Measurements from ENCODE around the gene SOCS3. TPM values are rescaled to one million over a fixed set of nuclear protein-coding genes. Genes with fewer than 3 reads are reported as not detected.
"Not testable (repeated sequence)": the region's sequence is repeated elsewhere in the genome, so short reads cannot be mapped to it uniquely, and the experiment has no call there.

The SOCS3 gene
- total RNA-seq, 2 experiments from 2014 or later = 150 to 162 TPM

DNA sequence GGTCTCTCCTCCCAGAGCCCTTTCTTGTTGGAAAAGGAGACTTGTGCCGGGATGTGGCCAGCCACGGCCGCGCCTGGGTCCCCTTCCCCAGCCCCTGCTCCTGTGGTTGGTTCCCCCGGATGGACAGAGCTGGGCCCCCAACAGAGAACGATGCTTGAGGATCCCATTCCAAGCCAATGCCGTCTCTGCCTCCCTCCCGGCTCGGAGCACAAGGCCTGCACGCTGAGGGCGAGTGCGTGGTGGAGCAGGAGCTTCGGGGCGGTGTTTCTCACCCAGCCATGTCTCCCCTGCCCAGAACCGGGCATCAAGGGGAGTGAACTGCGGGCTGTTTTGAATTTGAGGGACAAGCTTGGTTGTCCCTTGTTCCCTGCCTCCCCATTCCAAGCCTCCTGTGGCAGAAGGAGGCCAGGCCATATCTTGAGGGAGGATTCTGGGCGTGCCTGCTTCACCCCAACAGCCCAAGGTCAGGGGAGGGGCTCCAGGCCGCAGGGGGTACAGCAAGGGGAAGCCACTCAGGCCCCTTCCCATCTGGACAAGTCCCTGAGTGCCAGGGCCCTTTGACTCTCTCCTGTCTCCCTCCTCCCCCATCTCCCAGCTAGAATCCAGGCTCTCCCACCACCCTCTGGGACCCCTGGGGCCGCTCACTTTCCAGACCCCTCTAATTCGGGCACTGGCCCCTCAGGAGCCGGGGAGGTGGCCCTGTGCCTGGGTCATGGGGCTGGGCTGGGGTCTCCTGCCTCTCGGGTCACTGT lies 43.6 kb downstream of the SOCS3 start:
- no peak for ATAC-seq
- no peak for DNase-seq
- H3K9me3 Mint-ChIP-seq (ENCODE audit: low read depth) = no peaks in the 10 kb centered on the region
- CTCF ChIA-PET = interaction anchor here (1.0 to 2.1 kb wide), 4 partner anchors 13 to 62 kb away, joined by 3 to 6 read pairs (median 4); no protein-coding TSS in a partner anchor
- H3K36me3 Mint-ChIP-seq (ENCODE audit: low read depth) = no peaks in the 10 kb centered on the region
- peak overlapping the region; percentile 43 for H3K4me3 Mint-ChIP-seq
- H3K4me1 Mint-ChIP-seq = peaks cover 49% of the 10 kb centered on the region
- peak overlapping the region; percentile 74 for H3K27ac Mint-ChIP-seq
- intact Hi-C loops (cut with DNase I, micrococcal nuclease) = no loop called here
- peaks cover 2% of the 10 kb centered on the region for H3K27me3 Mint-ChIP-seq
- POLR2A ChIA-PET = interaction anchor here (0.6 to 1.0 kb wide), 3 partner anchors 29 to 1102 kb away, joined by 3 to 4 read pairs (median 3); partner anchors contain the start of gene PGS1

- H3K36me3 Mint-ChIP-seq (ENCODE audit: low read depth) = no peaks in the 10 kb centered on the region
- peaks cover 49% of the 10 kb centered on the region for H3K4me1 Mint-ChIP-seq
- peak overlapping the region; percentile 74 for H3K27ac Mint-ChIP-seq
- ChIA-PET CTCF (interaction anchor here (1.0 to 2.1 kb wide), 4 partner anchors 26 to 66 kb away, joined by 3 to 6 read pairs (median 4); no protein-coding TSS in a partner anchor), POLR2A (interaction anchor here (0.5 to 1.2 kb wide), 2 partner anchors 41 to 64 kb away, joined by 3 to 6 read pairs; no protein-coding TSS in a partner anchor)
- H3K4me3 Mint-ChIP-seq = peak overlapping the region; percentile 35
- intact Hi-C loops (cut with DNase I, micrococcal nuclease) = loop anchor here (1.0 to 2.0 kb wide), 3 partner anchors 41 to 69 kb away; no protein-coding TSS in a partner anchor
- peaks cover 2% of the 10 kb centered on the region for H3K27me3 Mint-ChIP-seq
- no peaks in the 10 kb centered on the region for H3K9me3 Mint-ChIP-seq (ENCODE audit: low read depth)
- ATAC-seq (peak; percentile 57), DNase-seq (peak; percentile 81)
These were observed 44.3 kb downstream of the SOCS3 start for GRCh38 chr17:78315355-78316114.

GRCh38 chr17:78314683-78315354 lies 45.1 kb downstream of the SOCS3 start:
- Mint-ChIP-seq H3K9me3 (ENCODE audit: low read depth) (no peaks in the 10 kb centered on the region), H3K27me3 (peaks cover 2% of the 10 kb centered on the region), H3K36me3 (ENCODE audit: low read depth) (no peaks in the 10 kb centered on the region), H3K4me1 (peaks cover 49% of the 10 kb centered on the region), H3K4me3 (peak overlapping the region; percentile 35), H3K27ac (peak overlapping the region; percentile 74)
- ATAC-seq (peak; percentile 17), DNase-seq (peak; percentile 66)
- POLR2A ChIA-PET = interaction anchor here (1.2 kb wide), 1 partner anchor 41 kb away, joined by 6 read pairs; no protein-coding TSS in a partner anchor
- CTCF ChIA-PET = interaction anchor here (0.6 to 2.1 kb wide), 9 partner anchors 26 to 663 kb away, joined by 3 to 6 read pairs (median 3); no protein-coding TSS in a partner anchor
- intact Hi-C loops (cut with DNase I, micrococcal nuclease) = loop anchor here (1.0 to 2.0 kb wide), 4 partner anchors 41 to 69 kb away; partner anchors contain the start of gene SOCS3 (in 1 of the 2)

DNA sequence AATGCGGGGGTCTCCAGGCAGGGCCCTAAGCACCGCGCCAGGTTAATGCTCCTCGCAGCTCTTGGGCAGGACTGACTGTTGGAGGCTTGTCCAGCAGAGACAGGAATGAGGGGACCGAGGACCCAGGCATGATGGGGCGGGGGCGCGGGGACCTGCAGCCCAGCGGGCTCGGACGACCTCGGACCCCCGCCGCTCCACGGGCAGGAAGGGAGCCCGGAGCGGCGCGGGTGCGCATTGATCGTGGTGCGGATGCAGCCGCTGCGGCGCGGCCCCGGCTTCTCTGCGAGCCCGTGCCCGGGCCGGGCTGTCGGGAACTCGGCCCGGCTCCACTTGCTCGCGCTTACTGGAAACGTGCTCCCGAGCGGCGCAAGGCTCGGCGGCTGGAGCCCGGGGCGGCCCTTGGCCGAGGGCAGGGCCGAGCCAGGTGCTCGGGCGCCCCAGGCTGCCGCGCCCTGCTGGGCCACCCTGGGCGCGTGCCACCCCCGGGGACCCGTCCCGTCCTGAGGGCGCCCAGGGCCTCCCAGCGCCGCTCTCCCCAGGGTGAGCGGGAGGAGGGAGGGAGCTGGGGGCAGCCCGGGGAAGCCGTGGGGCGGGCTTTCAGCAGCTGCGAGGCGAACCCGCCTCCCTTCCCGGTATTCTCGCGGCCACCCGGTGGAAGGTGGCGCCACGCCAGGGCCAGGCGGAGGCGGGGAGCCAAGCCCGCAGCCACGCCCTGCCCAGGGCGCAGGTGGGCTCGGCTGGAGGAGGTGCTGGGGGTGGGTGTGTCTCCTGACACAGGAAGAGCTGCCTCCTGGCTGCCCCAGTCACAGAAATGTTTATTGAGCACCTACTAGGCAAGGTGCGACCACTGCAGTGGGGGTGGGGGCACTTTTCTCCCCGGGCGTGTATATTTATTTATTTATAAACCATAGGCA lies 45.9 kb downstream of the SOCS3 start:
- ChIA-PET CTCF (interaction anchor here (0.6 to 1.7 kb wide), 9 partner anchors 13 to 664 kb away, joined by 3 to 5 read pairs (median 3); no protein-coding TSS in a partner anchor), POLR2A (interaction anchor here (0.6 to 1.2 kb wide), 2 partner anchors 41 to 42 kb away, joined by 6 read pairs; no protein-coding TSS in a partner anchor)
- H3K9me3 Mint-ChIP-seq (ENCODE audit: low read depth) = no peaks in the 10 kb centered on the region
- peaks cover 49% of the 10 kb centered on the region for H3K4me1 Mint-ChIP-seq
- no peaks in the 10 kb centered on the region for H3K36me3 Mint-ChIP-seq (ENCODE audit: low read depth)
- intact Hi-C loops (cut with DNase I, micrococcal nuclease) = loop anchor here (1.0 to 2.0 kb wide), 2 partner anchors 43 to 46 kb away; partner anchors contain the start of gene SOCS3 (in 1 of the 2)
- H3K27me3 Mint-ChIP-seq = peaks cover 2% of the 10 kb centered on the region
- peak; percentile 63 for ATAC-seq
- peak overlapping the region; percentile 52 for H3K4me3 Mint-ChIP-seq
- peak overlapping the region; percentile 74 for H3K27ac Mint-ChIP-seq
- peak; percentile 87 for DNase-seq

GRCh38 chr17:78309659-78310255 lies 50.1 kb downstream of the SOCS3 start:
- H3K27me3 Mint-ChIP-seq; H3K4me3 Mint-ChIP-seq; ATAC-seq; intact Hi-C loops (cut with DNase I, micrococcal nuclease); POLR2A ChIA-PET; H3K36me3 Mint-ChIP-seq (ENCODE audit: low read depth); H3K27ac Mint-ChIP-seq; DNase-seq; H3K9me3 Mint-ChIP-seq (ENCODE audit: low read depth): not testable (repeated sequence)
- peaks cover 17% of the 10 kb centered on the region for H3K4me1 Mint-ChIP-seq
- CTCF ChIA-PET = interaction anchor here (0.6 to 1.2 kb wide), 3 partner anchors 29 to 120 kb away, joined by 3 read pairs; no protein-coding TSS in a partner anchor

GRCh38 chr17:78307887-78308638 lies 51.8 kb downstream of the SOCS3 start:
- Mint-ChIP-seq H3K4me1 (peaks cover 6% of the 10 kb centered on the region), H3K27ac (no peak overlapping the region), H3K9me3 (ENCODE audit: low read depth) (peaks cover 7% of the 10 kb centered on the region), H3K27me3 (peaks cover 2% of the 10 kb centered on the region), H3K4me3 (no peak overlapping the region), H3K36me3 (ENCODE audit: low read depth) (no peaks in the 10 kb centered on the region)
- intact Hi-C loops (cut with DNase I, micrococcal nuclease) = no loop called here
- ChIA-PET CTCF (interaction anchor here (1.1 kb wide), 1 partner anchor 19 kb away, joined by 3 read pairs; no protein-coding TSS in a partner anchor), POLR2A (interaction anchor here (0.8 kb wide), 1 partner anchor 46 kb away, joined by 3 read pairs; no protein-coding TSS in a partner anchor)
- ATAC-seq = no peak
- DNase-seq = no peak

DNA sequence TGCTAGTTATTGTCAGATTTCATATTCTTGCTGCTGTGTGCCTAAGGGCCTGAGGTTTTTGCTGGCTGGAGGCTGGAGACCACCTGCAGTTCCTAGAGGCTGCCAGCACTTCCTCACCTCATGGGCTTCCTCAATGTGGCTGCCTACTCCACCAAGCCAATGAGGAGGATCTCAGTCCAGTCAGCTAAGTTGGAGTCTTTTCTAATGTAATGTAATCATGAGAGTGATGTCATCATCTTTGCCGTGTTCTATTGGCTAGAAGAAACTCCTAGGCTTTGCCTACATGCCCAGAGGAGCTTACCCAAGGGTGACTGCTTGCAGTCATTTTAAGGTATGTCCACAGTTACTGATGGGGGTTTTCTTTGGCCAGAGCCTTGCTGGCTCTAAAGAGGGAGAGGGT lies 53.0 kb downstream of the SOCS3 start:
- ChIA-PET POLR2A (no interaction called here), CTCF (interaction anchor here (0.7 to 1.1 kb wide), 2 partner anchors 18 to 38 kb away, joined by 3 read pairs; no protein-coding TSS in a partner anchor)
- no peak for ATAC-seq
- DNase-seq = no peak
- Mint-ChIP-seq H3K9me3 (ENCODE audit: low read depth) (peaks cover 7% of the 10 kb centered on the region), H3K36me3 (ENCODE audit: low read depth) (no peaks in the 10 kb centered on the region), H3K27me3 (no peaks in the 10 kb centered on the region), H3K27ac (no peak overlapping the region), H3K4me1 (no peaks in the 10 kb centered on the region), H3K4me3 (no peak overlapping the region)
- intact Hi-C loops (cut with DNase I, micrococcal nuclease) = no loop called here
